Activated T-cell treated with anti-CD3 and anti-CD28 coated beads for 48 hours (primary cell): ENCODE results near the gene GMCL1.
"Not testable (repeated sequence)": the region's sequence is repeated elsewhere in the genome, so short reads cannot be mapped to it uniquely, and the experiment has no call there.

Source experiments
- DNase-seq: peaks from one replicate; pipeline ENCODE4 v3.0.0-alpha.2; 2020; ENCODE audit warnings: low read depth

The GMCL1 gene

DNA sequence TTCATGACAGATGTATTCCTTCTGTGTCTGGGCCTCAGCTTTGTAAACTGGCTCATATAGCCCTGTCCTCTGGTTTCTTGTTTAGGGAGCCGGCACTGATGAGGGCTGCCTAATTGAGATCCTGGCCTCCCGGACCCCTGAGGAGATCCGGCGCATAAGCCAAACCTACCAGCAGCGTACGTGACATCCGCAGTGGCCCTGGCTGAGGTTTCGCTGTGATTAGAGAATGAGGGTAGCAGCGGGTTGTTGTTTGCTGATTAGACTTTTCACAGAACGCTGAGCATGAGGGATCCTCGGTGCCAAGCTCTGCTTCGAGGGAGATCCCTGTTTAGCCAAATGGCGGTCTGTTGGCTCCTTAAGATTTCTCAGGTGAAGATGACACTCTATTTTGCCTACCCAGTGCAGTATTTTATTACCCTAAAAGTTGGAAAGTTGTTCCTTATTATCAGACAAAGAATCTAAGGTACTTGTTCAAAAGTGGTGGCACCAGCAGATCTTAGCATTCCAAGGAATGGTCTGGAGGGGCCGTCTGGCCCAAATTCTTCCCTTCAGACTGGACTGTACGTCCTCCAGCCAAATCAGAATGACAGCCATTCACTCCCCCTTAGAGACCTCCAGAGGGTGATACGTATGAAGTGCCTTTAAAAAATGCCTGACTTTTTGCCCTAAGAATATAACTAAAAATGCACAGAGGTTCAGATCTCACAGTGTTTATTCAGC, 21.5 kb upstream of the GMCL1 start:
- no peak for DNase-seq

DNA sequence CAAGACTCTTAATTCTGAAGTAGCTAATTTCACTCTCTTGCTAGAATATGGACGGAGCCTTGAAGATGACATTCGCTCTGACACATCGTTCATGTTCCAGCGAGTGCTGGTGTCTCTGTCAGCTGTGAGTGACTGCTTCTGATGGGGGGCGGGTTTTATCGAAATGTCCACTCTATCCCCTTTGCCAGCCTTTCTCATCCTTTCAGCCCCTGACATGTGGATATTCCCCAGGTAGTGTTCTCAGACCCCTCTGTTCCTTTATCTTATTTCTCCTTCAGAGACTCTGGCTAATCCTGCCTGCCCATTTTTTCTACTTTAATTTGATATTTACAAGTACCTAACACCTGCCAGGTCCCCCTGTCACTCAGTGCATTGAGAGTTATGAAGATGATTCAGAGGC, 18.9 kb upstream of the GMCL1 start:
- no peak for DNase-seq

DNA sequence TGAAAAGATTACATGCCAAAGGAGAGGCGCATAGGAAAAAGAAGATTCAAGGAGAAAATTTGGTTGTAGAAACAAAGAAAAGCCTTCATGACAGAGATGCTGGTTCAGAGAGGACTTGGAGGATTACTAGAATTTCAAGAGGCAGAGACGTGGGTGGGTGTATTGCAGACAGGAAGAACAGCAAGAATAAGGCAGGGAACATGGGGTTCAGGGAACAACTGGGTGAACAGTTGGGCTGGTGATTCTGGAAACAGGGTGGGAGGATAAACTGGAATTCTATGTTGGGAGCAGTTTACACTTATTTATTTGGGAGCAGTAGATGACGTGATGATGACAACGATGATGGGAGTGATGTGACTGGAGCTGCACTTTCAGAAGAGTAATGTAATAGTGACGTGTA, 18.4 kb upstream of the GMCL1 start:
- DNase-seq, result no peak

DNA sequence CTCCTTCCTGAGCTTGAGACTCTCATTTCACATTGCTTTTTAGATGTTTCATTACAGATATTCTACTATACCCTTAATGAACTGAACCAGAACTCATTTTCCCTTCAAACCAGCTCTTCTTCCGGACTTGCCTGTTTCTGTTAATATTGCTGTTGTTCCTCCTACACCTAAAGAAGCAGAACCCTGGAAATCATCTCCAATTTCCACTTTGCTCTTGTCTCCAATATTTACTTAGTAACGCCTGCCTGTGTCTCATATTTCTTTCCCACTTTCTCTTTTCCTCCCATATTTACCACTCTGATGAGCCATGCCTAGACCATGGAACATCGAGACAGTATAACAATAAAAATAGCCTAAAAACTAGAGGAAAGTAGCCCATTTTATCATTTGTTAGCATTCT, 17.9 kb upstream of the GMCL1 start:
- DNase-seq, result no peak

DNA sequence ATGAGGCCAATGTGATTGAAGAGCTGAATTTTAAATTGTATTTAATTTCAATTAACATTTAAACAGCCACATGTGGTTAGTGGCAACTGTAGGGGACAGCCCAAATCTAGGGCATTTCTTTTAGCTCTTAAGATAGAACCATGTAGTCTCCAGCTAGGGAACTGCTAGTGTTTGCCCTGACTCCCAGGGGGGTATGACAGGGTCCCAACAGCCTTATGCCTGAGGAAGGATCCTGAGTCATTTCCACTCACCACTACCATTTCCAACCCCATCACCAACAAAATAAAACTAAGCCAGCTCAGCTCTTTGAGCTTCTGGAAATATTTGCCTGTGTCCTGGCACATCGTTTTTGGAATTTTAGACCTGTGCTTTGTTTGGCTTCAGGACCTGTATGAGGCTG, 13.7 kb upstream of the GMCL1 start:
- no peak for DNase-seq

DNA sequence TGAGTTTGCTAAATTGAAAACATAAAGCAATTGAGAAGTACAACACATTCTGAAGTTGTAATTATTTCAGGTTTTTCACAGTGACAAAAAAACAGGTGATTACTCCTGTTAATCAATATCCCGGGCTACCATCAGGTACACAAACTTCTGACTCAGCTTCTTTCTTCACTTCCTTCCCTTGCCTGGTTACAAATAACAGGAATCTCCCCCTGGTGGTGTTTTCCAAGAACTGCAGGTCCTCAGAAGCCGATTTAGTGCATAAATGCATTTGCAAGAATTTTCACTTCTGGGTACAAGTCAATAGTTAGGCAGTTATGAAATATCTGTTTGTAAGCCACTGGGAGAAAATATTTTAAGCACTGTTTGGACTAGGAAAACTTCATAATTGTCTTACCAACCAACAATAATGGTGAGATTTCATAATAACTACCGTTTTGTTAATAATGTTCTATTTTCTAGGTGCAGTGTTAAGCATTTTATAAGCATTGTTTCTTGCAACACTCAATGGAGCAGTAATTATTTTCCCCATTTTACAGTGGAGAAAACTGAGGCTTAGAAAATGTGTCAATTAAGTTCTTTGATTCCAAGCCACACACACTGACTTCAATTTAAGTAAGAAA, 12.4 kb upstream of the GMCL1 start:
- DNase-seq, result peak; percentile 54

DNA sequence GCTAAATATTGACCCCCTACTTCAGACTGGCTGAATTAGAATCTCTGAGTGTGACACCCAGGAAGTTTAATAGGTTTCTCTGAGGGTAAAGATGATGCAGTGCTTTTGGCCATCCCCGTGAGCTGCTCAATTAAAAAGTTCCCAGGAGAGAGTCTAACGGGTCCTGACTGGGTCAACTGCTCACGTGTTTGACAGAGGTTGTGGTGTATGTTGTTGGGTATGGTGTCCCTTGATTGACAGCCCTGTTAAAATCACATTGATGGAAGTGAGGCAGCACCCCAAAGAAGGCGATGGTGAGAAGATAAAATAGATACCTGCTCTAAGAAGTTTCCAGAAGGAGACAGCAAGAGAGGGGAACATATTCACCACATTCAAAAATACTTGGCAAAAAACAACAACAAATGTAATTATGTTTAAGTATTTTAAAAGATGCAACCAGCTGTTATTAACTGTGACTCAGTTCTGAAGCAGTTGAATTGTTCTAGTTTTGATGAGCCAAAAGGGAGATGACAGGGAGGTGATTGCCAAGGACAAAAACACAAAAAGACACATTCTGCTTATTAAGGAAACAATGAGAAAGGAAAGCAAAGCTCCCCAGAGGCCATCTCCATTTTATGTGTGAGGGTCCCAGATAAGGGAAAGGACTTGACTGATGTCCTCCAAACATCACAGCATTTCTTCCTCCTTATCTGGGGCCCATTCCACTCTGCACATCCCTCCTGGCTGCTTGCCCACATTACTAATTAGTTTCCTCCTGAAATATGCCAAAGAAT, 11.5 kb upstream of the GMCL1 start:
- no peak for DNase-seq

DNA sequence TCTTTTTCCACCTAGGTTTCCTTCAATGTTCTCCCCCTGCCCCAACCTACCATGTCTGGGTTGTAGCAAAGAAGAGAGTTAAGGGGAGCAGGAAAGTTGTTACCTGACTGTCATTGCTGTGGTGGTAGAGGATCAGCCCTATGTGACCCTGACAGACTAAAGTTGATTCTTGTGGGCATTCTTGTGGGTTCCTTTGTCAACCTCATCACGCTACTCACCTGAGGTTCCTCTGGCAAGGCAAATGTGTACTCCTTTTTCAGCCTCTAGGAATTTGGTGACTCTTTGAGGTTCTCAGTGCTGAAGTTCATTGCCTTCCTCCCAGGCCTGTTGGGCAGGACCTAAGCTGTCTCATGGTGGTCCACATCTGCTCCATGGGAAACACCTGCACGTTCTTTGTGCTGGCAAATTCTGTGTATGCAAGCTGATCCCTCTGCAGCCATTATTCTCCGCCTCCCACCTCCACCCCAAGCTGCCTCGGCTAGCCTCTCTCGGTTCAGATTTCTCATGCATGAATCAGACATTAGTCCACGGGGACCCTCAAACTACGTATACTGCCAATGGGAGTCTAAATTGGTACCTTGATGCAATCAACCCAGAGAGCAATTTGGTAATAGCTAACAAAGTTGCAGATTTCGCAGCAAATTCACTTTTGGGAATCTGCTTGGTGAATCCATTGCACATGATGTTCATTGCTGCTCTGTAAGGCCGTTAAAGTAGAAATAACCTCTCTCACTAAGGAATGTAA, 1.5 kb upstream of the GMCL1 start:
- DNase-seq, result no peak

DNA sequence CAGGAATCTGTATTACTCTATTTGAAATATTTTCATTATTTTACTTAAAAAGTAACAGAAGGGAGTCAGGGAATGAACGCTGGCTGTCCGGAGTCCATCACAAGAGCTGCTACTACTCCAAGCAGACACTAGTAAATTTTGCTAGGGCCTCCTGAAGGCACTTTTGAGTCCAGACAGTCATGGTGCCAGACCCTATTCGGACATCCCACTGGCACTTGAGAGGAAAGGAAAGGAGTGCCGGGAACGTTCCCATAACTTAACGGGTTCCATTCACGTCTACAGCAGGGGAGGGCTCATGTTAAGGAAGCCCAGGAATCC, 563 bp upstream of the GMCL1 start:
- DNase-seq, result no peak

DNA sequence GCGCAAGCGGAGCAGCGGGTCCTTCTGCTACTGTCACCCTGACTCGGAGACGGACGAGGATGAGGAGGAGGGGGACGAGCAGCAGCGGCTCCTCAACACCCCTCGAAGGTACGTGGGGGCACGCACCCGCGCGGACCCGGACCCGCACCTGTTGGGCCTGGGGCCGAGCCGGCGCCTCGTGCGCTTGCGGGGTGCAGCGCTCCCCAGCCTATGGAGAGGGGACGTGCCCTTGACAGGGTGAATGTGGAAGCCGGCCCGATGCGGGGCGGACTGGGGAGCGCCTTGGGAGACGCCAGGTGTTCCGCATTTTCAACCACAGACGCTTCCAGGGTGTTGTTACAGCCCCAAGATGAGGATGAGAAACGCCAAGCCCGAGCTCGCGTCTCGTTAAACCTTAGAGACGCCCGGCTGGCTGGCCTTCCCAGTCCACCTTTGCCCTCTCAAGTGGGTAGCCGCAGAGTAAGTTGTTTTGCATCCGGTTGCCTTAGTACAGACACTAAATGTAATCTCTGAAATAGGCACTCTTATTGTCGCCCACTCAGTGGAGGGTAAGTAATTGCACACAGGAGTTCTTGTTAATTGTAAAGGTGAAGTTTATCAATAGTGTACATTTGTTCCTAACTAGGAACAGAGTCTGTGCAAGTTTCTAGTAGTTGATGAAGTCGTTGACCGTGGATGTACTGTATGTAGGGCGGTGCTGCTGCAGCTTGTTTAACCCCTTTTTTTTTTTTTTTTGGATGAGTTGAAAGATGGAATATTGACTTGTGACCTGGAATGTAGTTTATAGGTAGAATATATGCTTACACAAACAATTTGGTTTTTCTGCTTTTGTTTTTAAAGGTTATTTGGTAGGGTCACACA, 815 bp downstream of the GMCL1 start:
- DNase-seq, result peak; percentile 25

DNA sequence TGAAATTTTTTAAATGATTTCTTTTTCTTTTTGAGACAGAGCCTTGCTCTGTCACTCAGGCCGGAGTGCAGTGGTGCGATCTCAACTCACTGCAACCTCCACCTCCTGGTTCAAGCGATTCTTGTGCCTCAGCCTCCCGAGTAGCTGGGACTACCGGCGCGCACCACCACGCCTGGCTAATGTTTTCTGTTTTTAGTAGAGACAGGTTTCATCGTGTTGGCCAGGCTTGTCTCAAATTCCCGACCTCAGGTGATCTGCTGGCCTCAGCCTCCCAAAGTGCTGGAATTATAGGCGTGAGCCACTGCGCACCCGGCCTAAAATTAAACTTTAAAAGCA, 1.4 kb downstream of the GMCL1 start:
- DNase-seq, result not testable (repeated sequence)

DNA sequence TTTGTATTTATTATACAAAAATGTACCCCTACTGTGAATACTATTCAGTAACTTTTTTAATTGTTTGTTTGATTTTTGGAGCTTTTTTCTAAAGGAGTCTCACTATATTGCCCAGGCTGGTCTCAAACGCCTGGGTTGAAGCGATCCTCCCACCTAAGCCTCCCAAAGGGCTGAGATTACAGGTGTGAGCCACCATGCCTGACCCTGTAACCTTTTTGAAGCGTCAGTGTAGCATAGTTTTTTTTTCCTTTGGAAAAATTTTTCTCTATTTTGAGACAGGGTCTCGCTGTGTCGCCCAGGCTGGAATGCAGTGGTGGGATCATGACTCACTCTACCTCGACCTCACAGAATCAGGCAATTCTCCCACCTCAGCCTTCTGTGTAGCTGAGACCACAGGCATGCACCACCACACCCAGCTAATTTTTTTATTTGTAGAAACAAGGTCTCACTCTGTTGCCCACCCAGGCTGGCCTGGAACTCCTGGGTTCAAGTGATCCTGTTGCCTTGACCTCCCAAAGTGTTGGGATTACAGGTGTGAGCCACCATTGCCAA, 2.0 kb downstream of the GMCL1 start:
- no peak for DNase-seq

DNA sequence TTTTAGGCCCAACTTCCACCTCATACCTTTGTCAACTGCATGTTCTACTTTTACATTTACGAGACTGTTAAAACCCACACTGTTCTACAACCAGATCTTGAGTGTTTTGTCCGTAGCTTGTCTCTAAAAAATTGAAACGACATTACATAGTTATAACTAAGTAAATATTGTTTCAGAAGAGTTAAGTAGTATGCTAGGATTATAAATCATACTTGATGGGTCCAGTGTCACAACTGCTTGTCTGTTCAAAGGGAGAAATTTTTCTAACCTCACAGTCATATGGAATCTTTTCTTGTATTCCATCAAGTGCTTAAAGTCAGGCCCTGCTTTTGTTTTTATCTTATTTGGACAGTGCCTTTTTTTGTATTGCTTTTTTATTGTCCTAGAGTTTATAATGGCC, 4.3 kb downstream of the GMCL1 start:
- no peak for DNase-seq

DNA sequence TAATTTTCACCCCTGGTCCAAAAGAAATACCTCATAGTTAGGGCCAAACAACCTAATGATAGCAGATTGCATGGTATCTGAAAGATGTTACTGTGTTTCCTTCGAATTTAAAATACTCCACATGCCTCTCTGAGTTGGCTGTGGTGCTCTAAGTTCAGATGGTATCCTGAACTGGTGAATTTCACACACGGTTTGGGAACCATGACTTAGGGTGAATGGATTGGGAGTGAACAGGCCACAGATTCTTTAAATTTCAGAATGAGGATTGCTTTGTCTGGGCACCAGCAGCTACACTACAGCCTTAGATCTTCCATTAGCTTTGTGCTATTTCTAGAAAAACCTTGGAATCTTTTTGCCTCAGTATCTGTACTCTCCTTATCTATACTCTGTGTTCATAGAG, 6.2 kb downstream of the GMCL1 start:
- DNase-seq, result no peak

DNA sequence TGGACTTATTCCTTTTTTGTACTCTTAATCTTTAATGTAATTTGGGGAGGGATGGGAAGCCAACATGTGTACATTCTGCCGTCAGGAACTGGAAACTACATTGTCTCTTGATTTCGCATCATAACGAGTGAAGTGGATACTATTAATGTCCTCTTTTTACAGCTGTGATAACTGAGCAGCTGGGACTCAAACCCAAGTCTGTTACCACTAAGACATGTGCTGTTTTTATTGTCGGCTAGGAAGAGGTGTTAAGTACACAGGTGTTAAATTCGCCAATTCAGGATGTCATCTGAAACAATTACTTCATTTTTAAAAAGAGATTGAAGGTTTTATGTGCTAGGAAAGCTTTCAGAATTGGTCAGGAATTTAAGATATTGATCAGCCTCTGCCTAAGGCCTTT, 6.9 kb downstream of the GMCL1 start:
- no peak for DNase-seq

DNA sequence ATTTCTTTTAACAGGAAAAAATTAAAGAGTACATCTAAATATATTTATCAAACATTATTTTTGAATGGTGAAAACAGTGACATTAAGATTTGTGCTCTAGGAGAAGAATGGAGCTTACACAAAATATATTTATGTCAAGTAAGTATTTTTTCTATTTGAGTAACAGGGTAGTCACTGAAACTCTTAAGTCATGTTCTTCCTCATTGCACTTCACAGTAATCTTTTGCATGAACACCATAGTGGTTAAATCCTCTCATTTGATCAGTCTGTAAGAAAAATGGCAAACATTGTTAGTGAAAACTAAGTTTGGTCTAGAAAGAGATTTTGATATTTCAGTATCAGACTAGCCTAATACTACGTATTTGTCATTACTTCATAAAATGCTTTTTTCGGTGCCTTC, 8.1 kb downstream of the GMCL1 start:
- DNase-seq, result no peak

DNA sequence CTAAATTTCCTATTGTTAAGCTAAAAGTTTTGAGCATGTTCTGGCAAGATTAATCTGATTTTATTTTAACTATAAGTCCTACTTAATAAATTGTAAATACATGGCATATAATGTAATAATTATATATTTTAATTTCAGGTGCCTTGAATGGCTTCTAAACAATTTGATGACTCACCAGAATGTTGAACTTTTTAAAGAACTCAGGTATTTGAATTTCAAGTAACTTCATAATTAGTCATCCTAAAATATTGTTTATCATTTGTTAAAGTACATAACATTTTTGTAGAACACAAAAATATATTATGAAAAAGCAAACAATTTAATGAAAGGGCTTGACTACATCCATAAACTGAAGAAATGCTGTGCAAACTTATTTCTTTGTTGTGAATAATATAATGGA, 14.5 kb downstream of the GMCL1 start:
- no peak for DNase-seq

DNA sequence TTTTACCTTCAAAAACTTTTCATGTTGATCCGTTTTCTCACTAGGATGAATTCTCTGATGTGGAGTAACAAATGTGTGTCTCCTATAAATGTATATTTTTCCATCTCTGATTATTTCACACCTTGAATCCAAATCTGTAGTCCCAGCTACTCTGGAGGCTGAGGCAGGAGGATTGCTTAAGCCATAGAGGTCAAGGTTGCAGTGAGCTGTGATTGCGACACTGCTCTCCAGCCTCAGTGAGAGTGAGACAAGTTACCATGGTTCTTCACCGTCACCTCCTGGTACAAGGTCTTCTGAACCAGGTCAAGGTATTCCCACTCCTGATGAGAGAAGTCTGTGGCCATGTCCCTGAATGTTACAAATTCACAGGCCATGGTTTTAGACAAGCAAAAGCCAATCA, 15.1 kb downstream of the GMCL1 start:
- DNase-seq, result no peak

DNA sequence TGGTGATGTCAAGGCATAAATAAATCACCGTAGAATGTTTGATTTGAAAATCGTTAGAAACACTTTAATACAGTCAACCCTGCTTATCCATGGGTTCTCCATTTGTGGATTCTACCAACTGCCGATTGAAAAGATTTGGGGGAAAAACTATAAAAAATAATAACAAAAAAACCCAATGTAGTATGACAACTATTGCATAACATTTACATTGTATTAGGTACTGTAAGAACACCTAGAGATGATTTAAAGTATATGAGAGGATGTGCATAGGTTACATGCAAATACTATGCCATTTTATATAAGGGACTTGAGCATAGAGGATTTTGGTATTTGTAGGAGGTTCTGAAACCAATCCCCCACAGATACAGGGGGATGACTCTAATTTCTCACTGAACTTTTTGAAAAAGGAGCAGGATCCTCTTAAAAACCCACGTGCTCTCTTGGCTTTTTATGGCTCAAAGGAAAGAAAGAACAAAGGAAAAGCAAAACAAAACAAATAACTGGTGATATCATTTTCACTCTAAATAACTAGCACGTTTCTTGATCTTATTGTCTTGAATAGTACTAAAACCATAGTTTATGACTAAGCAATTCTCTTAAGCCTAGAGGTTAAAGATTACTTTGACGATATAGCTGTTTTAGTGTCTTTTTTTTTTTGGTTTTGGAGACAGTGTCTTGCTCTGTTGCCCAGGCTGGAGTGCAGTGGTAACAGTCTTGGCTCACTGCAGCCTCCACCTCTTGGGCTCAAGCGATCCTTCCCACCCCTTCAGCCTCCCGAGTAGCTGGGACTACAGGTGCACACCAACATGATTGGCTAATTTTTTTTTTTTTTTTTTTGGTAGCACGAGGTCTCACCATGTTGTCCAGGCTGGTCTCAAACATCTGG, 17.0 kb downstream of the GMCL1 start:
- DNase-seq, result no peak

DNA sequence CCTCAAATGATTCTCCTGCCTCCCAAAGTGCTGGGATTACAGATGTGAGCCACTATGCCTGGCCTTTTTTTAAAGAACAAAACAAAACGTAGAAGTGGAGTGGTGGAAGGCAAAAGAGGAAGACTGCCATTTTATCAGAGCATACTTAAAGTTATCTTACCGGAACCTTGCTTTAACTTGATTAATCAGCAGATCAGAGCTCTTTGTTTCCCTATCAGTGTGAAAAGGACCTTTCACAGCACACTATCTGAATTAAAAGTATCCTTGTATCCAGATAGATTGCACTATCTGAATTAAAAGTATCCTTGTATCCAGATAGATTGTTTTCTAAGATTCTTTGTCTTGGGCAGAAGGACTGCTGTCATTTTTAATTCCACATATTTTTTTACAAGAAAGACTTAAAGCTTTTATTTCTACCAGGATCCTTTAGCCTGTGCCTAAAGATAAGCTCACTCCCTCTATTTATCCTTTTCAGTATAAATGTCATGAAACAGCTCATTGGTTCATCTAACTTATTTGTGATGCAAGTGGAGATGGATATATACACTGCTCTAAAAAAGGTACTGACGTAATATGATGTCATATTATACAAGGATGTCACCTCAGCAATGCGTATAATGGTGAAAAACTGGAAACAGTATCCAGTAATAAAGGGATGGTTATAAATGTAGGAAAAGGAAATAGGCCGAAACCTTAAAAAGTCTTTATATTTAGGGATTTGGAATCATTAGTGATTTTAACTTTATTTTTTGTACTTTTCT, 17.8 kb downstream of the GMCL1 start:
- no peak for DNase-seq
